Activated CD4-positive, CD25-positive, alpha-beta regulatory T cell treated with anti-CD3 and anti-CD28 coated beads, Interleukin-2, amount 50 U/mL, for 72 hours (primary cell): ENCODE results near the gene VARS2.

ENCODE experiments used
- DNase-seq: peaks from one replicate; pipeline ENCODE4 v3.0.0; 2021

VARS2 gene

GRCh38 chr6:30931969-30932645 is 18.1 kb downstream of the VARS2 start, which contains the start of gene SFTA2:
Gene SFTA2, minus strand, starts transcription at chr6:30932170. Its CDS starts 74 bp downstream, at chr6:30932096.
- DNase-seq = no peak

GRCh38 chr6:30932665-30933365 is 18.8 kb downstream of the VARS2 start:
- no peak for DNase-seq

- no peak for DNase-seq
Measured at GRCh38 chr6:30935018-30935417, 21.0 kb downstream of the VARS2 start.

GRCh38 chr6:30937265-30937664 is 23.2 kb downstream of the VARS2 start:
- DNase-seq = no peak

GRCh38 chr6:30938730-30939129 is 24.7 kb downstream of the VARS2 start:
- DNase-seq = no peak

- no peak for DNase-seq
Measured at GRCh38 chr6:30939473-30939872, 25.4 kb downstream of the VARS2 start.

GRCh38 chr6:30940361-30940986 is 26.4 kb downstream of the VARS2 start, which contains the start of gene MUCL3:
Gene MUCL3, plus strand, starts transcription at chr6:30940973. Its CDS starts 27 bp downstream, at chr6:30941000.
- no peak for DNase-seq

- no peak for DNase-seq
Measured at GRCh38 chr6:30942338-30943060, 28.5 kb downstream of the VARS2 start.

GRCh38 chr6:30944051-30944450 is 30.0 kb downstream of the VARS2 start:
- DNase-seq = no peak

- no peak for DNase-seq
Measured at GRCh38 chr6:30945281-30945680, 31.2 kb downstream of the VARS2 start.

GRCh38 chr6:30947231-30947630 is 33.2 kb downstream of the VARS2 start:
- DNase-seq = no peak

- DNase-seq = no peak
Measured at GRCh38 chr6:30948811-30949210, 34.8 kb downstream of the VARS2 start.

- no peak for DNase-seq
Measured at GRCh38 chr6:30951907-30952469, 38.0 kb downstream of the VARS2 start.

GRCh38 chr6:30954631-30955366 is 40.8 kb downstream of the VARS2 start:
- no peak for DNase-seq

- DNase-seq = peak; percentile 67
Measured at GRCh38 chr6:30955367-30956042, 41.5 kb downstream of the VARS2 start.

GRCh38 chr6:30957716-30958115 is 43.7 kb downstream of the VARS2 start:
- DNase-seq = no peak

GRCh38 chr6:30960907-30961673 is 47.1 kb downstream of the VARS2 start:
- no peak for DNase-seq

GRCh38 chr6:30962716-30963115 is 48.7 kb downstream of the VARS2 start:
- no peak for DNase-seq

GRCh38 chr6:30963641-30964040 is 49.6 kb downstream of the VARS2 start:
- no peak for DNase-seq

- no peak for DNase-seq
Measured at GRCh38 chr6:30964075-30964474, 50.0 kb downstream of the VARS2 start.

GRCh38 chr6:30965140-30965601 is 51.1 kb downstream of the VARS2 start:
- no peak for DNase-seq
